ENCODE data around the gene ARHGAP42.
"Not testable (repeated sequence)": the region's sequence is repeated elsewhere in the genome, so short reads cannot be mapped to it uniquely, and the experiment has no call there.

The ARHGAP42 gene

GRCh38 chr11:100872951-100873740, 186.1 kb downstream of the ARHGAP42 start:
- DNase-seq (ENCODE audit: low spot score): no peak

- DNase-seq (ENCODE audit: low spot score): no peak
These were observed 187.1 kb downstream of the ARHGAP42 start for GRCh38 chr11:100874203-100874602.

- no peak for DNase-seq (ENCODE audit: low spot score)
These were observed 188.4 kb downstream of the ARHGAP42 start for GRCh38 chr11:100875521-100875869.

GRCh38 chr11:100876815-100877520, 189.9 kb downstream of the ARHGAP42 start:
- DNase-seq (ENCODE audit: low spot score): no peak

GRCh38 chr11:100878474-100878873, 191.4 kb downstream of the ARHGAP42 start:
- DNase-seq (ENCODE audit: low spot score): no peak

- no peak for DNase-seq (ENCODE audit: low spot score)
These were observed 195.9 kb downstream of the ARHGAP42 start for GRCh38 chr11:100882957-100883356.

GRCh38 chr11:100883830-100884229, 196.7 kb downstream of the ARHGAP42 start:
- no peak for DNase-seq (ENCODE audit: low spot score)

- no peak for DNase-seq (ENCODE audit: low spot score)
These were observed 200.6 kb downstream of the ARHGAP42 start for GRCh38 chr11:100887659-100888058.

GRCh38 chr11:100888836-100889235, 201.7 kb downstream of the ARHGAP42 start:
- no peak for DNase-seq (ENCODE audit: low spot score)

GRCh38 chr11:100889758-100890157, 202.7 kb downstream of the ARHGAP42 start:
- DNase-seq (ENCODE audit: low spot score): no peak

GRCh38 chr11:100890789-100891188, 203.7 kb downstream of the ARHGAP42 start:
- no peak for DNase-seq (ENCODE audit: low spot score)

- no peak for DNase-seq (ENCODE audit: low spot score)
These were observed 205.8 kb downstream of the ARHGAP42 start for GRCh38 chr11:100892886-100893285.

GRCh38 chr11:100895449-100895848, 208.4 kb downstream of the ARHGAP42 start:
- DNase-seq (ENCODE audit: low spot score): no peak

- not testable (repeated sequence) for DNase-seq (ENCODE audit: low spot score)
These were observed 208.9 kb downstream of the ARHGAP42 start for GRCh38 chr11:100895976-100896375.

- not testable (repeated sequence) for DNase-seq (ENCODE audit: low spot score)
These were observed 214.4 kb downstream of the ARHGAP42 start for GRCh38 chr11:100901471-100901870.

GRCh38 chr11:100902454-100903141, 215.5 kb downstream of the ARHGAP42 start:
- DNase-seq (ENCODE audit: low spot score): no peak

GRCh38 chr11:100903284-100903683, 216.2 kb downstream of the ARHGAP42 start:
- DNase-seq (ENCODE audit: low spot score): no peak

GRCh38 chr11:100905684-100906083, 218.6 kb downstream of the ARHGAP42 start:
- no peak for DNase-seq (ENCODE audit: low spot score)

GRCh38 chr11:100908746-100909145, 221.7 kb downstream of the ARHGAP42 start:
- DNase-seq (ENCODE audit: low spot score): no peak

GRCh38 chr11:100910808-100911207, 223.7 kb downstream of the ARHGAP42 start:
- no peak for DNase-seq (ENCODE audit: low spot score)

GRCh38 chr11:100914415-100915110, 227.5 kb downstream of the ARHGAP42 start:
- no peak for DNase-seq (ENCODE audit: low spot score)
